NCI-H128 (cell line): ENCODE data around the gene ATP2A3.

Experiments
- DNase-seq: peaks from one replicate; lab custom pipeline; 2025; ENCODE audit not compliant: unreplicated experiment; lab: John Stamatoyannopoulos, UW

ATP2A3 gene

GRCh38 chr17:3913531-3914311, 50.5 kb downstream of the ATP2A3 start:
- no peak for DNase-seq

- DNase-seq, result no peak
Observed at GRCh38 chr17:3912827-3913226, 51.4 kb downstream of the ATP2A3 start.

GRCh38 chr17:3911271-3912053, 52.8 kb downstream of the ATP2A3 start:
- no peak for DNase-seq

DNA sequence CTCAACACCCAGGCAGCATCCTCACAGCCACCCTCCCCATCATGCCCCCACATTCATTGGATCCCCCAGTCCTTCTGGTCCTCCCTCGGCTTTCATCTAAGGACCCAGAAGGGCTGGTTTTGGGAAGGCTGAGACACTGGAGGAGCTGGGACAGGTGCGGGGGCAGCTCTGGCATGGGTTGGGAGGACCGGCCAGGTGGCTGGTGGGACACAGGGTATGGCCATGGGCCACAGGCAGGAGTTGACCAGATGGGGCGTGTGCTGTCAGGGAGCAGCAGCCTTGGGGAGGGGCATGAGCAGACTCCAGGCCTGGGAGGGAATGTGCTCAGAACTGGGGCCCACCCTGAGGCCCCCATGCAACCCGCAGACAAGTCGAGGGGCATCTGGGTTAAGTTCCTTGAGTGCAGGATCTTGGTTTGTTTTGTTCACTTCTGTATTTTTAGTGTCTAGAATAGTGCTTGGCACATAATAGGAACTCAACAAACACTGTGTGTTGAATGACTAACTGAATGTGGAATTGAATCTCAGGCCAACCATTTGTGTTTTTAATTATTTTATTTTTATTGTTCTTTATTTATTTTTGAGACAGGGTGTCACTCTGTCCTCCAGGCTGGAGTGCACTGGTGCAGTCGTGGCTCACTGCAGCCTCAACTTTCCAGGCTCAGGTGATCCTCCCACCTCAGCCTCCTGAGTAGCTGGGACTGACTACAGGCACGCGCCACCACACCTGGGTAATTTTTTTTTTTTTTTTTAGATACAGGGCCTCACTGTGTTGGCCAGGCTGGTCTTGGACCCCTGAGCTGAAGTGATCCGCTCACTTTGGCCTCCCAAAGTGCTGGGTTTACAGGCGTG, 53.6 kb downstream of the ATP2A3 start:
- DNase-seq, result no peak

- no peak for DNase-seq
Observed at GRCh38 chr17:3909257-3909656, 55.0 kb downstream of the ATP2A3 start.

DNA sequence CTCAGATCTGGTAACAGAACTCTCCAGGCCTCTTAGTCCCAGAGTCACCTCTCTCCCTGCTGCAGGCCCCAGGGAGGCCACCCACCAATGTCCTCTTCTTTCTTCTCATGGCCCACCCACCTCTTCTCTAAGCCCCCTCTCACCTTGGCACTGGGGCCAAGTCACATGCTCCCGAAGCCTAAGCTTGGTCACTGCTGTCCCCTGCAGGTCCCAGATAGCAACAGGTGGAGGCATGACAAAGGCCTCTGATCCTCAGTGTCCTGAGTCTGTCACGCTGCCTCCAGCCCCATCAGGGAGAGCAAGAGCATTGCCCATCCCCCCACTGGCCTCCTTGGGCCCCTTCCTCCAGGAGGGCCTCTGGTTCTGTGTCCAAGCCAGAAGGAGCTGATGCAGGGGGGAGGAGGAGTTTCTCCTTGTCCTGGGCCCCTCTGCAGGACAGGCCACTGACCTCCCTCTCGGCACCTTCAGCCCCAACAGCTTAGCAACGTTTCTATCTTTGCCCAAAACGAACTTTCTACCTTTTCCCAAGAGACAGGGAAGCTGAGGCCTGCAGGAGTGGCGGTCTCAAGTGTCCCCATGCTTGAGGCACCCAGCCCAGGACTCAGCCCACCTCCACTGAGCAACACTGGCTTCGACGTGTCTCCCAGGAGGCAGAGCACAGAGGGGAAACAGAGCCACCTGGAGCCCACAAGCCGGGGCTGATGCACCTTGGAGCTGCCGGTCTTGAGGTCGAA, 56.6 kb downstream of the ATP2A3 start:
- no peak for DNase-seq

- no peak for DNase-seq
Observed at GRCh38 chr17:3906881-3907280, 57.4 kb downstream of the ATP2A3 start.

DNA sequence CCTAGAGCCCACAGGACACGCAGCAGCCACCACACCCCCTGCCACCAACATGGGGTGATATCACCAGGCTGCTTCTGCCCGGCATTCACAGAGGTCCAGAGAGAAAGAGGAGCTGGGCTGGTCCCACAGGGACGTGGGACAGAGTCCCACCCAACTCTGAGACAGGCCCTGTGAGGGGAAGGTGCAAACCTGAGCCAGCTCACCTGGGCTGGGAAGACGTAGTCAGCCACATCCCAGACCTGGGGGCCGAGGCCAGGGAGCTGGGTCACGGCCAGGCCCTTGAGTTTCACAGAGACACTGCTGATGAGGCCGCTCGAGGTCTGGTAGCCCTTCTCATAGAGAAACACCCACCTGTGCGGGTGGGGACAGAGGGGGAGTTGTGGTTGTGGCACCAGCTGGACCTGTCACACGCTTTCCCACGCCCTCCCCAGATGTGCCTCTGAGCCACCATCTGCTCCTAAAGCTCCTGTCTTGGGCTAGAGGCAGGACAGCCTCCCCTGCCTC, 59.2 kb downstream of the ATP2A3 start:
- no peak for DNase-seq

GRCh38 chr17:3904501-3904900, 59.7 kb downstream of the ATP2A3 start:
- DNase-seq, result no peak

- no peak for DNase-seq
Observed at GRCh38 chr17:3903881-3904290, 60.4 kb downstream of the ATP2A3 start.

DNA sequence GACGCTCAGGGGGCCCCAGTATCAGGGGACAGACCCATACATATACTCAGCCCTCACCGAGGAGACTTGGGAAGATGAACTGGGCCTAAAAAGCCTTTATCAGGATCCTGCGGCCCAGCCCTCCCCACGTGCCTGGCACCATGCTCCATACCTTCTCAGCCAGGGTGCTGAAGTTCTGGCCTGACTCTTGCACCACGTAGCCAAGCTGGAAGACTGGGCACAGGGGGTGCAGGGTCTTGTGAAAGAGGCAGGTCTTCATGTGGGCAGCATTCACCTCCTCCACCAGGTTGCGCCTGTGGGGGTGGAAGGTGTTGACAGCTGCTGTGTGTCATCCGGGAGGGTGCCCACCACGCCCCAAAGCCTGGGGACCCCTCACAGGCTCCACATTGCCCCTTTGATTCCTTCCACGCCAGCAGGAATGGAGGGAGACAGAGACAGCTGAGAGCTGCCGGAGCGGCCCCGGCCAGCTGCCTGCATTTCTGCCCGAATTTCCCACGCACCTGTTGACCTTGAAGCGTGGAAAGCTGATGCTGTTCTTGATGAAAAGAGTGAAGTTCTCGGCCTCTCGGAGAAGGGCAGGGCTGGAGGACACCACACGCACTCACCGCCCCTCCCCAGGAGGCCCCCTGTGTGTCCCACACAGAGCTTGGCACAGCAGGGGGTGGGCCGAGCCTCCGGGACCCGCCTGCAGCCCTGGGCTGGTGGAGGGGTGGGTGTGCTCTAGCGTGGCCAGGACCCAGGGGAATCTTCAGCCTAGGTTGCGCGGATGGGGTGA, 61.0 kb downstream of the ATP2A3 start:
- DNase-seq, result no peak

GRCh38 chr17:3900646-3901045, 63.6 kb downstream of the ATP2A3 start:
- DNase-seq, result no peak

- DNase-seq, result no peak
Observed at GRCh38 chr17:3897731-3898130, 66.5 kb downstream of the ATP2A3 start.

DNA sequence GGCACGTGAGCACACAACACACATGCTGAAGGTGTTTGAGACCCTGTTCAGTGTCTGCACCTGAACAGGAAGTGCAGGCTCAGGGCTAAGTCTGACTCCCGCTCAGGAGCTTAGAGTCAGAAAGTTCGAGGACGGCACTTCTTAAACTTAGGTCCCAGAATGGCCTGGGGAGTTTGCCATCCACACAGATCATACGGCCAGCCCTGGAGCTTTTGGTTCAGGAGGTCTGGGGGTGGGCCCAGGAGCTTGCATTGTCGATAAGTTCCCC, 67.3 kb downstream of the ATP2A3 start:
- DNase-seq, result no peak

DNA sequence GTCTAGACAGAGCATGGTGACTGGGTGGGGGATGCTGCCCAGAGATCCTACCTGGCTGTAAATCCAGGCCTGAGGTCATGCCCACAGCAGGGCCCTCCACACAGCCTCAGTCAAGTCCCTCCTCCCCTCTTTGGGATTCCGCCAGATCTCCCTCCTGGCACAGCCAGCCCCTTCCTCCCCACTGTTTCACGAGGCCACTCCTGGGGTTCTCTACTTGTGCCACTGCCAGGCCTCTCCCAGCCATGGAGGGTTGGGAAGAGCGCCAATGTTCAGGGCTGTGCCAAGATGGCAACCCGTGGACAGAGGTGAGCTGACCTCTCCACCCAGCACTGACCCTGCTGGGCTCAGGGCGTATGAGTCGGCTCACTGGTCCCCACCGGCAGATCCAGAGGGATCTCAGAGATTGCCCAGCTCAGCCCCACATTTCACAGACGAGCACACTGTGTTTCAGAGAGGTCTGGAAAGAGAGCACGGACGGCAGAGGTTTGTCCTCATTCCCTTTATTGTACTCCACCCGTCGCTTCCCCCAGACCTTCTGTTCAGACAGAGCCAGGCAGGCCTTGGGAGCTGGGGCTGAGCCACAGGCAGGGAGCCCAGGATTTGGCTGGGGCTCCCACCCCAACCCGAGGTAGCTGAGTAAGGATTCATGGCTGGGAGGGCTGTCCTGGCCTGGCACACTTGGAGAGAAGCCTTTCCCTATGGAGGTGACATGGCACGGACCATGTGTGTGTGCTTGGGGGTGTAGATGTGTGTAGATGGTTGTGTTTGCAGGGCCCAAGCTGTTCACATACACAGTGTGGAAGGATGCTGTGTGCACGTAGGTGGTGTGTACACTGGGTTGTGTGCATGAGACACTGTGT, 67.9 kb downstream of the ATP2A3 start:
- no peak for DNase-seq

DNA sequence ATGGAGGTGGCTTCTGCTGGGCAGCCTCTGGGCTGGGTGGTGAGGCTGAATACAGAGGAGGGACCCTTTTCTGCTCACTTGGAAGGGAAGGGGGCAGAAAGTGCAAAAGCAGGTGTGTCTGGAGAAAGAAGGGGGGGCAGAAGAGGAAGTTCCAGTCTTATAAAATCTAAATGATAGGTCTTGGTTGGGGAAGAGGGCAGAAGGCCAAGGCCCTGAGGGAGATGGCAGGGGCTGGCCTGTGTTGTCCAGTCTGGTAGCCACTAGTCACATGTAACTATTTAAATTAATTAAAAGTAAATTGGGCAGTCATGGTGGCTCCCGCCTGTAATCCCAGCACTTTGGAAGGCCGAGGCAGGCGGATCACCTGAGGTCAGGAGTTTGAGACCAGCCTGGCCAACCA, 68.9 kb downstream of the ATP2A3 start:
- no peak for DNase-seq

GRCh38 chr17:3894911-3895343, 69.3 kb downstream of the ATP2A3 start:
- DNase-seq, result no peak

- DNase-seq, result no peak
Observed at GRCh38 chr17:3894188-3894587, 70.0 kb downstream of the ATP2A3 start.

DNA sequence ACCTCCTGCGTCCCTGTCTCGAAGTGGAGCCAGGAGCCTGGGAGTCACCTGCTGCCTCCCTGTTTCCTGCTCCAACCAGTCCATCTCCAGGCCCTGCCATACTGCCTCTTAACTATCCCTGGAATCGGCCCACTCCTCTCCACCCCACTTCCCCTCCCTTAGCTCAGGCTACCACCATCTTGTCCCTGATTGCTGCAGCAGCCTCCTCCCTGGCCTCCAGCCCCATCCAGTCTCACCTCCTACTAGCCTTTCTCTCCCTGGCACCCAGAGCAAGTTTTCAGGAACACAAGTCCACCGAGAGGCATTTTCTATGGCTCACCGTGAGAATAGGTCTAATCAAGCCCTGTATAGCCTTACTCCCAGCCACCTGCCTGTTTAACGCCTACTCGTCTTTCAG, 70.5 kb downstream of the ATP2A3 start:
- no peak for DNase-seq
